ENCODE measurements around the gene RGS6. TPM values are rescaled to one million over a fixed set of nuclear protein-coding genes. Genes with fewer than 3 reads are reported as not detected.

The RGS6 gene
- total RNA-seq, 2 experiments from 2014 or later, result 1.5 to 3.1 TPM

DNA sequence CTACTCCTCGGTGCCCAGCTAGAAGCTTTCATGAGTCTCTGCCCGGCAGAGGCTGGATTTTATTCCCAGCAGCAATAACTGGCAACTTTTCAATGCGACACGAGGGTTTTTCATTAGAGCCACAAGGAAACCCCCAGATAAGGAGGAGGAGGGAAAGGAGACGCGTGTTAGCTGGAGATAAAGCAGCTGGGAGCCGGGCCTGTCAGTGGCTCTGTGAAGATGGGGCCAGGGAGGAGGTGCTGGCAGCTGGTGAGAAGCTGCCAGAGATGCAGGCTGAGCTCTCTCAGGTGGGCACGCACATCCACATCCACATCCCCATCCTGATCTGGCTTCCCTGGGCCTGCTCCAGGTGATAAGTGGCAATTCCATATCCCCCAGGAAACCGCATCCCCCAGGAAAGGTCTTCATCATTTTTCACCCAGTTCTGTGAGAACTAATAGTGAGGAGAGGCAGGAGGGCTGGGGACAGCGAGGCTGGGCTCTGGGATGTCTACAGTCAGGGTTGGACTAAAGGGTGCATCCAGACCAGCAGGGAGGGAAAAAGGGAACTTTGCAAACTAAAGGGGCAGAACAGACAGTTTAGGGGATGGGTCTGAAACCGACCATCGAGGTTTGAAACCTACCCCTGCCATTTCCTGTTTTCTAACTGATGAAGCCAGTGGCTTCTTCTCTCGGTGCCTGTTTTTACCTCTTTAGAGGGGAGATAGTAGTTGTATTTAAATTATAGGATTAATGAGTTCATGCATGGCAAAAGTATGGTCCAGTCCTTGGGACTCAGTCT lies 548.4 kb downstream of the RGS6 start:
- DNase-seq (no peak), ATAC-seq (no peak)
- peaks cover 35% of the 10 kb centered on the region for H3K36me3 Mint-ChIP-seq
- CTCF ChIA-PET, result interaction anchor here (1.1 to 1.6 kb wide), 3 partner anchors 33 to 59 kb away, joined by 3 to 7 read pairs (median 4); no protein-coding TSS in a partner anchor
- no peaks in the 10 kb centered on the region for H3K27me3 Mint-ChIP-seq
- peak overlapping the region; percentile 24 for H3K4me3 Mint-ChIP-seq
- peak overlapping the region; percentile 91 for H3K27ac Mint-ChIP-seq
- peaks cover 17% of the 10 kb centered on the region for H3K9me3 Mint-ChIP-seq (ENCODE audit: low read depth)
- peaks cover 77% of the 10 kb centered on the region for H3K4me1 Mint-ChIP-seq

DNA sequence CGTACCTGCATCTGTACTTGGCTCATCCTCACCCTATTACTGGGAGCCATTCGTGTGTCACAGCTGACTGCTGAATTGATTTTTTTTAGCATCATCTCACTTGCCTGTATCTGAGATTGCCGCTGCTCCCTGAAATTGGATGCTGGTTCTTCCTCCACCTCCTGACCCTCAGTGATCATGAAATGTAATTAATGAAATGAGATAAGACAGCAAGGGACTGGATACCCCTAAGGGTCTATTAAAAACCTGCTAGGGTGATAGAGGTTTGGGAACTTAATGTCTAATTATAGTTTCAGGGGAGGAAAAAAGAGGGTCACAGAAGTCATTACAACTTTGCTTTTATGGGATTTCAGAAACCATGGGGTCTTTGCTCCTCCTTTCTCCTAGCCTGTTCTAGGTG lies 551.1 kb downstream of the RGS6 start:
- Mint-ChIP-seq H3K4me3 (no peak overlapping the region), H3K36me3 (peaks cover 50% of the 10 kb centered on the region), H3K27ac (no peak overlapping the region), H3K4me1 (peaks cover 51% of the 10 kb centered on the region), H3K9me3 (ENCODE audit: low read depth) (peaks cover 27% of the 10 kb centered on the region), H3K27me3 (peaks cover 6% of the 10 kb centered on the region)
- ATAC-seq, result no peak
- DNase-seq, result no peak
- CTCF ChIA-PET, result no interaction called here

- ATAC-seq, result no peak
- H3K27me3 Mint-ChIP-seq, result peaks cover 6% of the 10 kb centered on the region
Measured at GRCh38 chr14:72485695-72486094, 553.5 kb downstream of the RGS6 start.

DNA sequence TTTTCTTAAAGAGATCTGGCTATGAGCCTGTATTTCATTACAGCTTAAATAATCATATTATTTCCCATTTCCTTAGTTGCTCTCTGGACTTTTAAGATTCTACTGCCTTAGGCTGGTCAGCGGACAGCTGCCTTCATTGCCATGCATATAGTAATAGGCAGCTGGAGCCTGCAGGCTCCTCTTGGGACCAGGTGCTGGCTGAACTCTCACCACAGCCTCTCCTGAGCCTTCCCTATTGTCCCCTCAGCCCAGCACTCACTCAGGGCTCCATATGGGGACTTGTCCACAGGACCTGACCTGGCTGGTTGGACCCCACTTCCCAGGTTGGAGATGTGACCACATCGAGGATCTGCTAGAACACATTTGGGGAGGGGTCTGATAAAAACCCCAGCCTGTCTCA lies 556.3 kb downstream of the RGS6 start:
- H3K27ac Mint-ChIP-seq, result no peak overlapping the region
- H3K36me3 Mint-ChIP-seq, result peaks cover 46% of the 10 kb centered on the region
- peaks cover 31% of the 10 kb centered on the region for H3K9me3 Mint-ChIP-seq (ENCODE audit: low read depth)

More at GRCh38 chr14:72485695-72486094, 553.5 kb downstream of the RGS6 start:
- CTCF ChIA-PET, result interaction anchor here (0.7 to 1.1 kb wide), 2 partner anchors 20 to 28 kb away, joined by 3 read pairs; no protein-coding TSS in a partner anchor
- Mint-ChIP-seq H3K36me3 (peaks cover 58% of the 10 kb centered on the region), H3K9me3 (ENCODE audit: low read depth) (peaks cover 36% of the 10 kb centered on the region), H3K4me3 (no peak overlapping the region), H3K4me1 (peaks cover 27% of the 10 kb centered on the region), H3K27ac (no peak overlapping the region)
- DNase-seq, result no peak

GRCh38 chr14:72492196-72492595 lies 560.0 kb downstream of the RGS6 start:
- Mint-ChIP-seq H3K36me3 (peaks cover 41% of the 10 kb centered on the region), H3K27me3 (peaks cover 34% of the 10 kb centered on the region), H3K4me1 (no peaks in the 10 kb centered on the region)

More for the DNA sequence above, 556.3 kb downstream of the RGS6 start:
- H3K4me1 Mint-ChIP-seq, result peaks cover 4% of the 10 kb centered on the region
- DNase-seq (no peak), ATAC-seq (no peak)
- H3K27me3 Mint-ChIP-seq, result peaks cover 9% of the 10 kb centered on the region
- CTCF ChIA-PET, result interaction anchor here (1.2 to 1.7 kb wide), 2 partner anchors 11 to 28 kb away, joined by 3 to 4 read pairs; no protein-coding TSS in a partner anchor
- no peak overlapping the region for H3K4me3 Mint-ChIP-seq

DNA sequence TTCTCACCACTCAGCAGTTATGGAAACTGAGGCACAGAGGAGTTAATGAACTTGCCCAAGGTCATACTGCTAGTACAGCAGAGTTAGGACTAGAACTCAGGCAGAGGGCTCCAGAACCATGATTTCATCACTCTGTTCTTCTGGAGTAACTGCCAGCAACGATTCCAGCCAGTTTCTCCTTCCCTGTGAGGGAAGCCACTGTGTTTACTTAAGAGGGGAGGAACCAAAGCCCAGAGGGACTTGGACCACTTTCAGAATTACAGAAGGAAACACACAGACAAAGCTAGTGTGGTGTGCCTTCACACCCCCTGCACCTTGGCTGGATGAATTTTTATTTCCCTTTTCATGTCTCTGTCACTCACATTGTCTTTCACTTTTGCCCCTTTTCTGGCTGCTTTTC lies 563.4 kb downstream of the RGS6 start:
- CTCF ChIA-PET, result interaction anchor here (1.7 to 3.8 kb wide), 2 partner anchors 10 to 18 kb away, joined by 5 to 12 read pairs; no protein-coding TSS in a partner anchor

More at GRCh38 chr14:72492196-72492595, 560.0 kb downstream of the RGS6 start:
- CTCF ChIA-PET, result no interaction called here
- Mint-ChIP-seq H3K9me3 (ENCODE audit: low read depth) (peaks cover 36% of the 10 kb centered on the region), H3K27ac (no peak overlapping the region), H3K4me3 (no peak overlapping the region)
- ATAC-seq, result no peak
- no peak for DNase-seq

GRCh38 chr14:72498646-72499045 lies 566.4 kb downstream of the RGS6 start:
- peaks cover 30% of the 10 kb centered on the region for H3K36me3 Mint-ChIP-seq
- H3K27me3 Mint-ChIP-seq, result peaks cover 54% of the 10 kb centered on the region

More for the DNA sequence above, 563.4 kb downstream of the RGS6 start:
- Mint-ChIP-seq H3K4me3 (no peak overlapping the region), H3K4me1 (peaks cover 2% of the 10 kb centered on the region), H3K9me3 (ENCODE audit: low read depth) (peaks cover 22% of the 10 kb centered on the region), H3K27me3 (peaks cover 53% of the 10 kb centered on the region), H3K27ac (no peak overlapping the region), H3K36me3 (peaks cover 28% of the 10 kb centered on the region)
- DNase-seq (no peak), ATAC-seq (no peak)

GRCh38 chr14:72499746-72500145 lies 567.5 kb downstream of the RGS6 start:
- Mint-ChIP-seq H3K27me3 (peaks cover 48% of the 10 kb centered on the region), H3K9me3 (ENCODE audit: low read depth) (peaks cover 15% of the 10 kb centered on the region), H3K27ac (no peak overlapping the region), H3K4me1 (peaks cover 2% of the 10 kb centered on the region), H3K36me3 (peaks cover 24% of the 10 kb centered on the region), H3K4me3 (no peak overlapping the region)
- CTCF ChIA-PET, result interaction anchor here (0.9 to 1.4 kb wide), 3 partner anchors 8 to 20 kb away, joined by 3 to 6 read pairs (median 3); no protein-coding TSS in a partner anchor
- ATAC-seq, result no peak
- no peak for DNase-seq

More at GRCh38 chr14:72498646-72499045, 566.4 kb downstream of the RGS6 start:
- CTCF ChIA-PET, result interaction anchor here (1.4 kb wide), 1 partner anchor 15 kb away, joined by 6 read pairs; no protein-coding TSS in a partner anchor
- DNase-seq, result no peak
- ATAC-seq, result no peak
- no peak overlapping the region for H3K4me3 Mint-ChIP-seq
- peaks cover 19% of the 10 kb centered on the region for H3K9me3 Mint-ChIP-seq (ENCODE audit: low read depth)
- H3K27ac Mint-ChIP-seq, result no peak overlapping the region
- H3K4me1 Mint-ChIP-seq, result peaks cover 2% of the 10 kb centered on the region

DNA sequence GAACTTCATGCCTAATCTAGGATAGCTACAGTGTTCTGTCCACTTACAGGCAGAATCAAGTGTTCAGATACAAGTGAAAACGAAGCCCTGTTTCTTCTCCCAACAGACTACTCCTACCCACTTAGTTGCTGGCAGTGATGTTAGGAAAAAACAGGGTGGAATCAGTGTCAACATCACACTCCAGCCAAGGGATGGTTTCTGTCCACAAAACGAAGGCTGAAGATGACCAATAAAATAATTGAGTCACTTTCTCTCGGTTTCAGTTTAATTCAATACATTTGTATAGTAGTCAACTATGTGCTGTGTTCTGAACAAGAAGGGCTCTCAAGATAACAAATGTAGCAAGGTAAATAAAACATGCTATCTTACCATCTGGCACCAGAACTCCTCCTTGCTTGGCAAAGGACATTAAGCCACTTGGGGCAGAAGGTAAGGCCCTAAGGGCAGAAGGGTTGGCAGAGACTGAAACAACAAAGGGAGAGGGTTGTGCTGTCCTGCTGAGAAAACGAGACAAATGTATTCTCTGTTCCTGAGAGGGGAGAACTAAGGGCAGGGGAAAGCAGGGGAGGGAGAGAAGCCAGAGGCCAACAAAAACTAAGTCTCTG lies 568.1 kb downstream of the RGS6 start:
- peaks cover 44% of the 10 kb centered on the region for H3K27me3 Mint-ChIP-seq
- no peak overlapping the region for H3K27ac Mint-ChIP-seq
- peaks cover 22% of the 10 kb centered on the region for H3K36me3 Mint-ChIP-seq
- no peak overlapping the region for H3K4me3 Mint-ChIP-seq
- peaks cover 10% of the 10 kb centered on the region for H3K9me3 Mint-ChIP-seq (ENCODE audit: low read depth)
- H3K4me1 Mint-ChIP-seq, result peaks cover 2% of the 10 kb centered on the region
- DNase-seq (no peak), ATAC-seq (no peak)
- CTCF ChIA-PET, result interaction anchor here (0.9 to 1.4 kb wide), 2 partner anchors 14 to 21 kb away, joined by 3 to 6 read pairs; no protein-coding TSS in a partner anchor

GRCh38 chr14:72501439-72501838 lies 569.2 kb downstream of the RGS6 start:
- H3K36me3 Mint-ChIP-seq, result peaks cover 19% of the 10 kb centered on the region
- no peak for ATAC-seq
- CTCF ChIA-PET, result interaction anchor here (1.0 to 5.6 kb wide), 4 partner anchors 11 to 404 kb away, joined by 4 to 27 read pairs (median 6); no protein-coding TSS in a partner anchor
- H3K4me1 Mint-ChIP-seq, result peaks cover 2% of the 10 kb centered on the region
- no peak for DNase-seq
- H3K27ac Mint-ChIP-seq, result no peak overlapping the region
- no peak overlapping the region for H3K4me3 Mint-ChIP-seq
- peaks cover 8% of the 10 kb centered on the region for H3K9me3 Mint-ChIP-seq (ENCODE audit: low read depth)
- peaks cover 42% of the 10 kb centered on the region for H3K27me3 Mint-ChIP-seq

GRCh38 chr14:72503271-72503670 lies 571.0 kb downstream of the RGS6 start:
- no peak overlapping the region for H3K27ac Mint-ChIP-seq
- no peak for DNase-seq
- peaks cover 34% of the 10 kb centered on the region for H3K27me3 Mint-ChIP-seq
- H3K4me3 Mint-ChIP-seq, result no peak overlapping the region
- peaks cover 2% of the 10 kb centered on the region for H3K4me1 Mint-ChIP-seq
- peaks cover 11% of the 10 kb centered on the region for H3K9me3 Mint-ChIP-seq (ENCODE audit: low read depth)
- ATAC-seq, result no peak
- CTCF ChIA-PET, result interaction anchor here (0.6 to 5.6 kb wide), 2 partner anchors 11 to 381 kb away, joined by 3 to 27 read pairs; no protein-coding TSS in a partner anchor
- H3K36me3 Mint-ChIP-seq, result peaks cover 20% of the 10 kb centered on the region

GRCh38 chr14:72503696-72504368 lies 571.6 kb downstream of the RGS6 start:
- H3K27me3 Mint-ChIP-seq, result peaks cover 28% of the 10 kb centered on the region
- peaks cover 2% of the 10 kb centered on the region for H3K4me1 Mint-ChIP-seq
- ATAC-seq (no peak), DNase-seq (no peak)
- CTCF ChIA-PET, result interaction anchor here (0.6 to 5.6 kb wide), 3 partner anchors 10 to 381 kb away, joined by 3 to 27 read pairs (median 5); no protein-coding TSS in a partner anchor
- no peak overlapping the region for H3K27ac Mint-ChIP-seq
- no peak overlapping the region for H3K4me3 Mint-ChIP-seq
- peaks cover 11% of the 10 kb centered on the region for H3K9me3 Mint-ChIP-seq (ENCODE audit: low read depth)
- H3K36me3 Mint-ChIP-seq, result peaks cover 22% of the 10 kb centered on the region

- H3K36me3 Mint-ChIP-seq, result peaks cover 6% of the 10 kb centered on the region
- peaks cover 20% of the 10 kb centered on the region for H3K4me1 Mint-ChIP-seq
- no peak overlapping the region for H3K27ac Mint-ChIP-seq
- H3K27me3 Mint-ChIP-seq, result peaks cover 25% of the 10 kb centered on the region
- DNase-seq (no peak), ATAC-seq (no peak)
- no peak overlapping the region for H3K4me3 Mint-ChIP-seq
- CTCF ChIA-PET, result interaction anchor here (1.1 to 3.0 kb wide), 2 partner anchors 384 to 394 kb away, joined by 3 to 9 read pairs; partner anchors contain the start of gene DPF3
- peaks cover 3% of the 10 kb centered on the region for H3K9me3 Mint-ChIP-seq (ENCODE audit: low read depth)
Measured at GRCh38 chr14:72510566-72510965, 578.3 kb downstream of the RGS6 start.
